GM23338 (cell line): Measurements from ENCODE around the gene SLX9. TPM values are rescaled to one million over a fixed set of nuclear protein-coding genes. Genes with fewer than 3 reads are reported as not detected.

Source experiments
- ATAC-seq: fragments of 200-7000 bp; cut with Tn5 transposase; 3 replicates; pipeline ENCODE4 v1.9.1; 2020
- DNase-seq: peaks from one replicate; pipeline ENCODE4 v3.0.0-alpha.2; 2015; ENCODE audit warnings: low spot score
- H2AFZ ChIP-seq: fragments of 200-600 bp; sonication (generic); 2 replicates; pipeline ENCODE4 v1.8.0; 2016; ENCODE audit warnings: antibody characterized with exemption, mild to moderate bottlenecking, moderate library complexity
- H3F3A ChIP-seq: fragments of 200-600 bp; sonication (generic); replicated peaks from 2 replicates; pipeline ENCODE4 v1.8.0; 2017; ENCODE audit warnings: antibody characterized with exemption, mixed run types, low read depth
- H3K27ac ChIP-seq: fragments of 200-600 bp; sonication (generic); 2 replicates; pipeline ENCODE4 v1.6.1; 2016; ENCODE audit warnings: low read depth
- H3K27me3 ChIP-seq: fragments of 200-600 bp; sonication (generic); 2 replicates; pipeline ENCODE4 v1.8.0; 2016; ENCODE audit warnings: mild to moderate bottlenecking, mixed run types, moderate library complexity; ENCODE audit not compliant: insufficient read depth
- H3K36me3 ChIP-seq: fragments of 200-600 bp; sonication (generic); 2 replicates; pipeline ENCODE4 v1.8.0; 2016; ENCODE audit warnings: mild to moderate bottlenecking; ENCODE audit not compliant: insufficient read depth
- H3K4me1 ChIP-seq: fragments of 200-600 bp; sonication (generic); 2 replicates; pipeline ENCODE4 v1.8.0; 2016; ENCODE audit warnings: mild to moderate bottlenecking, moderate library complexity; ENCODE audit not compliant: insufficient read depth
- H3K4me2 ChIP-seq: fragments of 200-600 bp; sonication (generic); 2 replicates; pipeline ENCODE4 v1.7.1; 2017; ENCODE audit warnings: mixed run types
- H3K4me3 ChIP-seq: fragments of 200-600 bp; sonication (generic); 2 replicates; pipeline ENCODE4 v1.6.1; 2016; ENCODE audit warnings: mixed run types
- H3K79me2 ChIP-seq: fragments of 200-600 bp; sonication (generic); replicated peaks from 2 replicates; pipeline ENCODE4 v1.8.0; 2017; ENCODE audit warnings: mild to moderate bottlenecking; ENCODE audit not compliant: insufficient read depth
- H3K9me2 ChIP-seq: fragments of 200-600 bp; sonication (generic); 2 replicates; pipeline ENCODE4 v1.8.0; 2017; ENCODE audit not compliant: insufficient read depth
- H4K20me1 ChIP-seq: fragments of 200-600 bp; sonication (generic); replicated peaks from 2 replicates; pipeline ENCODE4 v1.8.0; 2017; ENCODE audit warnings: mild to moderate bottlenecking; ENCODE audit not compliant: insufficient read depth
- H3K27ac Mint-ChIP-seq: 2 replicates; pipeline ENCODE4 v1.8.0; 2020; ENCODE audit warnings: inconsistent platforms, mild to moderate bottlenecking, moderate library complexity, mixed read lengths
- H3K27me3 Mint-ChIP-seq: 3 replicates; pipeline ENCODE4 v1.8.0; 2022; ENCODE audit warnings: low read depth, mild to moderate bottlenecking, moderate library complexity, mixed read lengths, inconsistent platforms; ENCODE audit not compliant: insufficient read depth, poor library complexity
- H3K36me3 Mint-ChIP-seq: 3 replicates; pipeline ENCODE4 v1.8.0; 2021; ENCODE audit warnings: low read depth, mild to moderate bottlenecking, inconsistent platforms, moderate library complexity, mixed read lengths
- H3K4me1 Mint-ChIP-seq: 3 replicates; pipeline ENCODE4 v1.8.0; 2020; ENCODE audit warnings: mild to moderate bottlenecking, inconsistent platforms, mixed read lengths
- H3K4me3 Mint-ChIP-seq: 3 replicates; pipeline ENCODE4 v1.8.0; 2021; ENCODE audit warnings: moderate library complexity, mild to moderate bottlenecking, inconsistent platforms, mixed read lengths
- H3K9me3 Mint-ChIP-seq: 3 replicates; pipeline ENCODE4 v1.8.0; 2020; ENCODE audit warnings: moderate library complexity, mild to moderate bottlenecking, inconsistent platforms, mixed read lengths
- CREB1 ChIP-seq: fragments of 250-450 bp; sonication (Bioruptor Pico); IDR thresholded peaks from 2 replicates; pipeline ENCODE4 v1.5.0; 2020; ENCODE audit warnings: low read depth, mild to moderate bottlenecking, moderate library complexity
- EZH2 ChIP-seq: fragments of 200-600 bp; sonication (generic); IDR thresholded peaks from one replicate; pipeline ENCODE4 v1.8.0; 2017; ENCODE audit warnings: antibody characterized with exemption, mild to moderate bottlenecking, low read depth; ENCODE audit not compliant: unreplicated experiment
- EZH2phosphoT487 ChIP-seq: fragments of 200-600 bp; sonication (generic); IDR thresholded peaks from one replicate; pipeline ENCODE4 v1.8.1; 2018; ENCODE audit warnings: antibody characterized with exemption; ENCODE audit not compliant: unreplicated experiment
- JUNB ChIP-seq: IDR thresholded peaks from one replicate; pipeline ENCODE4 v1.6.1; 2016; ENCODE audit warnings: antibody characterized with exemption; ENCODE audit not compliant: unreplicated experiment
- NANOG ChIP-seq: IDR thresholded peaks from 2 replicates; pipeline ENCODE4 v1.6.1; 2016; ENCODE audit warnings: antibody characterized with exemption, borderline replicate concordance
- POLR2AphosphoS5 ChIP-seq: IDR thresholded peaks from 2 replicates; pipeline ENCODE4 v1.6.1; 2016; ENCODE audit warnings: antibody characterized with exemption, low read depth
- STAT1 ChIP-seq: IDR thresholded peaks from one replicate; pipeline ENCODE4 v1.6.1; 2016; ENCODE audit warnings: antibody characterized with exemption; ENCODE audit not compliant: unreplicated experiment
- ZNF114 ChIP-seq: fragments of 250-450 bp; sonication (Bioruptor Pico); IDR thresholded peaks from 2 replicates; pipeline ENCODE4 v1.5.0; 2020; ENCODE audit warnings: mild to moderate bottlenecking, moderate library complexity
- ZNF331 ChIP-seq: fragments of 250-450 bp; sonication (Bioruptor Pico); IDR thresholded peaks from 2 replicates; pipeline ENCODE4 v1.5.0; 2020; ENCODE audit warnings: low read depth, mild to moderate bottlenecking, moderate library complexity
- polyA plus RNA-seq: library from polyadenylated mRNA; unstranded; fragments of >200 nt; fragmentation: Nextera tagmentation; extraction: Ambion mirVana; gene quantifications from 2 replicates; pipeline ENCODE4 v1.2.1, GENCODE V29; 2016
- total RNA-seq: library from RNA; depleted of rRNA; stranded (reverse); fragments of >200 nt; shearing (Covaris generic); gene quantifications from 2 replicates; pipeline ENCODE4 v1.2.3, GENCODE V29; 2014
- TF ChIP-seq, protein P1 (sequence below): IDR thresholded peaks from one replicate; pipeline ENCODE4 v1.6.1; 2018; ENCODE audit warnings: antibody characterized with exemption; ENCODE audit not compliant: unreplicated experiment
- TF ChIP-seq, protein P2 (sequence below): fragments of 250-450 bp; sonication (Bioruptor Pico); IDR thresholded peaks from 2 replicates; pipeline ENCODE4 v1.5.0; 2020; ENCODE audit warnings: mild to moderate bottlenecking, moderate library complexity
- TF ChIP-seq, protein P3 (sequence below): IDR thresholded peaks from 2 replicates; pipeline ENCODE4 v1.6.1; 2016; ENCODE audit warnings: antibody characterized with exemption
- TF ChIP-seq, protein P4 (sequence below), 2 experiments: fragments of 200-600 bp in 1 of 2; sonication (generic) in 1 of 2; conservative IDR thresholded peaks; 2 replicates each; pipeline versions ENCODE4 v1.5.1 to v1.6.1; 2016 to 2017; ENCODE audit warnings: antibody characterized with exemption in 2 of 2, low read depth in 2 of 2, mild to moderate bottlenecking in 2 of 2, moderate library complexity in 1 of 2

SLX9 gene
- total and polyA plus RNA-seq, 2 experiments from 2014 or later: 41.5 to 46.9 TPM

GRCh38 chr21:44946254-44947041 is 6.6 kb downstream of the SLX9 start:
- no peaks in the 10 kb centered on the region for H3K27me3 ChIP-seq
- H3K79me2 ChIP-seq: peaks cover 81% of the 10 kb centered on the region
- TF ChIP-seq, protein P1, sequence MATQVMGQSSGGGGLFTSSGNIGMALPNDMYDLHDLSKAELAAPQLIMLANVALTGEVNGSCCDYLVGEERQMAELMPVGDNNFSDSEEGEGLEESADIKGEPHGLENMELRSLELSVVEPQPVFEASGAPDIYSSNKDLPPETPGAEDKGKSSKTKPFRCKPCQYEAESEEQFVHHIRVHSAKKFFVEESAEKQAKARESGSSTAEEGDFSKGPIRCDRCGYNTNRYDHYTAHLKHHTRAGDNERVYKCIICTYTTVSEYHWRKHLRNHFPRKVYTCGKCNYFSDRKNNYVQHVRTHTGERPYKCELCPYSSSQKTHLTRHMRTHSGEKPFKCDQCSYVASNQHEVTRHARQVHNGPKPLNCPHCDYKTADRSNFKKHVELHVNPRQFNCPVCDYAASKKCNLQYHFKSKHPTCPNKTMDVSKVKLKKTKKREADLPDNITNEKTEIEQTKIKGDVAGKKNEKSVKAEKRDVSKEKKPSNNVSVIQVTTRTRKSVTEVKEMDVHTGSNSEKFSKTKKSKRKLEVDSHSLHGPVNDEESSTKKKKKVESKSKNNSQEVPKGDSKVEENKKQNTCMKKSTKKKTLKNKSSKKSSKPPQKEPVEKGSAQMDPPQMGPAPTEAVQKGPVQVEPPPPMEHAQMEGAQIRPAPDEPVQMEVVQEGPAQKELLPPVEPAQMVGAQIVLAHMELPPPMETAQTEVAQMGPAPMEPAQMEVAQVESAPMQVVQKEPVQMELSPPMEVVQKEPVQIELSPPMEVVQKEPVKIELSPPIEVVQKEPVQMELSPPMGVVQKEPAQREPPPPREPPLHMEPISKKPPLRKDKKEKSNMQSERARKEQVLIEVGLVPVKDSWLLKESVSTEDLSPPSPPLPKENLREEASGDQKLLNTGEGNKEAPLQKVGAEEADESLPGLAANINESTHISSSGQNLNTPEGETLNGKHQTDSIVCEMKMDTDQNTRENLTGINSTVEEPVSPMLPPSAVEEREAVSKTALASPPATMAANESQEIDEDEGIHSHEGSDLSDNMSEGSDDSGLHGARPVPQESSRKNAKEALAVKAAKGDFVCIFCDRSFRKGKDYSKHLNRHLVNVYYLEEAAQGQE: no peak
- no peak for TF ChIP-seq EZH2phosphoT487
- TF ChIP-seq POLR2AphosphoS5: no peak
- no peak for TF ChIP-seq STAT1
- no peak for TF ChIP-seq JUNB
- TF ChIP-seq EZH2: no peak
- no peak for TF ChIP-seq NANOG
- no peak for TF ChIP-seq CREB1
- TF ChIP-seq, protein P2, sequence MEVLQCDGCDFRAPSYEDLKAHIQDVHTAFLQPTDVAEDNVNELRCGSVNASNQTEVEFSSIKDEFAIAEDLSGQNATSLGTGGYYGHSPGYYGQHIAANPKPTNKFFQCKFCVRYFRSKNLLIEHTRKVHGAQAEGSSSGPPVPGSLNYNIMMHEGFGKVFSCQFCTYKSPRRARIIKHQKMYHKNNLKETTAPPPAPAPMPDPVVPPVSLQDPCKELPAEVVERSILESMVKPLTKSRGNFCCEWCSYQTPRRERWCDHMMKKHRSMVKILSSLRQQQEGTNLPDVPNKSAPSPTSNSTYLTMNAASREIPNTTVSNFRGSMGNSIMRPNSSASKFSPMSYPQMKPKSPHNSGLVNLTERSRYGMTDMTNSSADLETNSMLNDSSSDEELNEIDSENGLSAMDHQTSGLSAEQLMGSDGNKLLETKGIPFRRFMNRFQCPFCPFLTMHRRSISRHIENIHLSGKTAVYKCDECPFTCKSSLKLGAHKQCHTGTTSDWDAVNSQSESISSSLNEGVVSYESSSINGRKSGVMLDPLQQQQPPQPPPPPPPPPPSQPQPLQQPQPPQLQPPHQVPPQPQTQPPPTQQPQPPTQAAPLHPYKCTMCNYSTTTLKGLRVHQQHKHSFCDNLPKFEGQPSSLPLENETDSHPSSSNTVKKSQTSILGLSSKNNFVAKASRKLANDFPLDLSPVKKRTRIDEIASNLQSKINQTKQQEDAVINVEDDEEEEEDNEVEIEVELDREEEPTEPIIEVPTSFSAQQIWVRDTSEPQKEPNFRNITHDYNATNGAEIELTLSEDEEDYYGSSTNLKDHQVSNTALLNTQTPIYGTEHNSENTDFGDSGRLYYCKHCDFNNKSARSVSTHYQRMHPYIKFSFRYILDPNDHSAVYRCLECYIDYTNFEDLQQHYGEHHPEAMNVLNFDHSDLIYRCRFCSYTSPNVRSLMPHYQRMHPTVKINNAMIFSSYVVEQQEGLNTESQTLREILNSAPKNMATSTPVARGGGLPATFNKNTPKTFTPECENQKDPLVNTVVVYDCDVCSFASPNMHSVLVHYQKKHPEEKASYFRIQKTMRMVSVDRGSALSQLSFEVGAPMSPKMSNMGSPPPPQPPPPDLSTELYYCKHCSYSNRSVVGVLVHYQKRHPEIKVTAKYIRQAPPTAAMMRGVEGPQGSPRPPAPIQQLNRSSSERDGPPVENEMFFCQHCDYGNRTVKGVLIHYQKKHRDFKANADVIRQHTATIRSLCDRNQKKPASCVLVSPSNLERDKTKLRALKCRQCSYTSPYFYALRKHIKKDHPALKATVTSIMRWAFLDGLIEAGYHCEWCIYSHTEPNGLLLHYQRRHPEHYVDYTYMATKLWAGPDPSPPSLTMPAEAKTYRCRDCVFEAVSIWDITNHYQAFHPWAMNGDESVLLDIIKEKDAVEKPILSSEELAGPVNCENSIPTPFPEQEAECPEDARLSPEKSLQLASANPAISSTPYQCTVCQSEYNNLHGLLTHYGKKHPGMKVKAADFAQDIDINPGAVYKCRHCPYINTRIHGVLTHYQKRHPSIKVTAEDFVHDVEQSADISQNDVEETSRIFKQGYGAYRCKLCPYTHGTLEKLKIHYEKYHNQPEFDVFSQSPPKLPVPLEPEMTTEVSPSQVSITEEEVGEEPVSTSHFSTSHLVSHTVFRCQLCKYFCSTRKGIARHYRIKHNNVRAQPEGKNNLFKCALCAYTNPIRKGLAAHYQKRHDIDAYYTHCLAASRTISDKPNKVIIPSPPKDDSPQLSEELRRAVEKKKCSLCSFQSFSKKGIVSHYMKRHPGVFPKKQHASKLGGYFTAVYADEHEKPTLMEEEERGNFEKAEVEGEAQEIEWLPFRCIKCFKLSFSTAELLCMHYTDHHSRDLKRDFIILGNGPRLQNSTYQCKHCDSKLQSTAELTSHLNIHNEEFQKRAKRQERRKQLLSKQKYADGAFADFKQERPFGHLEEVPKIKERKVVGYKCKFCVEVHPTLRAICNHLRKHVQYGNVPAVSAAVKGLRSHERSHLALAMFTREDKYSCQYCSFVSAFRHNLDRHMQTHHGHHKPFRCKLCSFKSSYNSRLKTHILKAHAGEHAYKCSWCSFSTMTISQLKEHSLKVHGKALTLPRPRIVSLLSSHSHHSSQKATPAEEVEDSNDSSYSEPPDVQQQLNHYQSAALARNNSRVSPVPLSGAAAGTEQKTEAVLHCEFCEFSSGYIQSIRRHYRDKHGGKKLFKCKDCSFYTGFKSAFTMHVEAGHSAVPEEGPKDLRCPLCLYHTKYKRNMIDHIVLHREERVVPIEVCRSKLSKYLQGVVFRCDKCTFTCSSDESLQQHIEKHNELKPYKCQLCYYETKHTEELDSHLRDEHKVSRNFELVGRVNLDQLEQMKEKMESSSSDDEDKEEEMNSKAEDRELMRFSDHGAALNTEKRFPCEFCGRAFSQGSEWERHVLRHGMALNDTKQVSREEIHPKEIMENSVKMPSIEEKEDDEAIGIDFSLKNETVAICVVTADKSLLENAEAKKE: no peak
- no peak for TF ChIP-seq ZNF331 (CRISPR knock-in tag)
- TF ChIP-seq, protein P3, sequence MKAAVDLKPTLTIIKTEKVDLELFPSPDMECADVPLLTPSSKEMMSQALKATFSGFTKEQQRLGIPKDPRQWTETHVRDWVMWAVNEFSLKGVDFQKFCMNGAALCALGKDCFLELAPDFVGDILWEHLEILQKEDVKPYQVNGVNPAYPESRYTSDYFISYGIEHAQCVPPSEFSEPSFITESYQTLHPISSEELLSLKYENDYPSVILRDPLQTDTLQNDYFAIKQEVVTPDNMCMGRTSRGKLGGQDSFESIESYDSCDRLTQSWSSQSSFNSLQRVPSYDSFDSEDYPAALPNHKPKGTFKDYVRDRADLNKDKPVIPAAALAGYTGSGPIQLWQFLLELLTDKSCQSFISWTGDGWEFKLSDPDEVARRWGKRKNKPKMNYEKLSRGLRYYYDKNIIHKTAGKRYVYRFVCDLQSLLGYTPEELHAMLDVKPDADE: no peak
- TF ChIP-seq ZNF114 (CRISPR knock-in tag): no peak
- TF ChIP-seq, protein P4, sequence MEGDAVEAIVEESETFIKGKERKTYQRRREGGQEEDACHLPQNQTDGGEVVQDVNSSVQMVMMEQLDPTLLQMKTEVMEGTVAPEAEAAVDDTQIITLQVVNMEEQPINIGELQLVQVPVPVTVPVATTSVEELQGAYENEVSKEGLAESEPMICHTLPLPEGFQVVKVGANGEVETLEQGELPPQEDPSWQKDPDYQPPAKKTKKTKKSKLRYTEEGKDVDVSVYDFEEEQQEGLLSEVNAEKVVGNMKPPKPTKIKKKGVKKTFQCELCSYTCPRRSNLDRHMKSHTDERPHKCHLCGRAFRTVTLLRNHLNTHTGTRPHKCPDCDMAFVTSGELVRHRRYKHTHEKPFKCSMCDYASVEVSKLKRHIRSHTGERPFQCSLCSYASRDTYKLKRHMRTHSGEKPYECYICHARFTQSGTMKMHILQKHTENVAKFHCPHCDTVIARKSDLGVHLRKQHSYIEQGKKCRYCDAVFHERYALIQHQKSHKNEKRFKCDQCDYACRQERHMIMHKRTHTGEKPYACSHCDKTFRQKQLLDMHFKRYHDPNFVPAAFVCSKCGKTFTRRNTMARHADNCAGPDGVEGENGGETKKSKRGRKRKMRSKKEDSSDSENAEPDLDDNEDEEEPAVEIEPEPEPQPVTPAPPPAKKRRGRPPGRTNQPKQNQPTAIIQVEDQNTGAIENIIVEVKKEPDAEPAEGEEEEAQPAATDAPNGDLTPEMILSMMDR (conservative IDR thresholded peaks at IDR 0.05; ENCODE audit: low read depth in 2 of 2): no peak
- H3F3A ChIP-seq: no peaks in the 10 kb centered on the region
- no peak overlapping the region for H3K27ac ChIP-seq
- Mint-ChIP-seq H3K4me1 (peaks cover 10% of the 10 kb centered on the region), H3K27ac (no peak overlapping the region), H3K9me3 (no peaks in the 10 kb centered on the region), H3K4me3 (no peak overlapping the region), H3K36me3 (peaks cover 45% of the 10 kb centered on the region), H3K27me3 (peaks cover 3% of the 10 kb centered on the region)
- peaks cover 51% of the 10 kb centered on the region for H4K20me1 ChIP-seq
- H3K4me1 ChIP-seq: no peaks in the 10 kb centered on the region; the same call in 1 of the 2 replicates
- DNase-seq: no peak
- H3K9me2 ChIP-seq: no peaks in the 10 kb centered on the region
- H3K4me2 ChIP-seq: no peak overlapping the region
- no peak for ATAC-seq
- 0 out of 2 replicates have a peak, but pooled peaks cover 5% of the 10 kb centered on the region for H3K36me3 ChIP-seq
- H2AFZ ChIP-seq: no peak overlapping the region
- H3K4me3 ChIP-seq: no peak overlapping the region
